ENCODE results near the gene ETV6.

Gene ETV6

GRCh38 chr12:11661491-11662089 lies 12.1 kb downstream of the ETV6 start:
- no peak for TF ChIP-seq CTCF (IDR thresholded peaks at IDR 0.05; ENCODE audit: extremely low read depth, missing control alignments)
- DNase-seq (ENCODE audit: low spot score) = no peak

GRCh38 chr12:11662369-11662768 lies 12.9 kb downstream of the ETV6 start:
- no peak for TF ChIP-seq CTCF (IDR thresholded peaks at IDR 0.05; ENCODE audit: extremely low read depth, missing control alignments)
- DNase-seq (ENCODE audit: low spot score) = no peak

GRCh38 chr12:11663130-11663529 lies 13.7 kb downstream of the ETV6 start:
- no peak for TF ChIP-seq CTCF (IDR thresholded peaks at IDR 0.05; ENCODE audit: extremely low read depth, missing control alignments)
- no peak for DNase-seq (ENCODE audit: low spot score)

GRCh38 chr12:11664101-11664500 lies 14.6 kb downstream of the ETV6 start:
- TF ChIP-seq CTCF (IDR thresholded peaks at IDR 0.05; ENCODE audit: extremely low read depth, missing control alignments) = no peak

GRCh38 chr12:11666131-11667050 lies 16.9 kb downstream of the ETV6 start:
- no peak for DNase-seq (ENCODE audit: low spot score)
- TF ChIP-seq CTCF (IDR thresholded peaks at IDR 0.05; ENCODE audit: extremely low read depth, missing control alignments) = no peak

More at GRCh38 chr12:11664101-11664500, 14.6 kb downstream of the ETV6 start:
- no peak for DNase-seq (ENCODE audit: low spot score)

GRCh38 chr12:11667171-11667570 lies 17.7 kb downstream of the ETV6 start:
- no peak for DNase-seq (ENCODE audit: low spot score)
- no peak for TF ChIP-seq CTCF (IDR thresholded peaks at IDR 0.05; ENCODE audit: extremely low read depth, missing control alignments)

- no peak for DNase-seq (ENCODE audit: low spot score)
- no peak for TF ChIP-seq CTCF (IDR thresholded peaks at IDR 0.05; ENCODE audit: extremely low read depth, missing control alignments)
These were observed 19.1 kb downstream of the ETV6 start for GRCh38 chr12:11668611-11669010.
